ENCODE results near the gene SLC2A9. TPM values are rescaled to one million over a fixed set of nuclear protein-coding genes. Genes with fewer than 3 reads are reported as not detected.

The SLC2A9 gene
- total and polyA plus RNA-seq, 2 experiments from 2014 or later = 6.2 to 7.8 TPM

Small RNA genes lying within 50 kb of the gene (small RNA-seq; reads per million reads assigned to genes)
- gene RNA5SP154 = not detected

Other genes with a start within 250 kb of the SLC2A9 start
- gene DRD5, start 239.9 kb downstream of the SLC2A9 start, total RNA-seq = not detected in 2 replicates
- not detected in 2 replicates for gene DRD5, start 239.9 kb downstream of the SLC2A9 start, polyA plus RNA-seq
- 169 and 176 TPM in 2 replicates for gene WDR1, start 95.3 kb upstream of the SLC2A9 start, total RNA-seq
- gene WDR1, start 95.3 kb upstream of the SLC2A9 start, polyA plus RNA-seq = 177 and 179 TPM in 2 replicates

All from hepatocyte (in vitro differentiated cells).